GF-D8 (cell line): ENCODE measurements around the gene SEC22C.

Experiments
- DNase-seq: peaks from one replicate; lab custom pipeline; 2025; lab: John Stamatoyannopoulos, UW

The SEC22C gene

DNA sequence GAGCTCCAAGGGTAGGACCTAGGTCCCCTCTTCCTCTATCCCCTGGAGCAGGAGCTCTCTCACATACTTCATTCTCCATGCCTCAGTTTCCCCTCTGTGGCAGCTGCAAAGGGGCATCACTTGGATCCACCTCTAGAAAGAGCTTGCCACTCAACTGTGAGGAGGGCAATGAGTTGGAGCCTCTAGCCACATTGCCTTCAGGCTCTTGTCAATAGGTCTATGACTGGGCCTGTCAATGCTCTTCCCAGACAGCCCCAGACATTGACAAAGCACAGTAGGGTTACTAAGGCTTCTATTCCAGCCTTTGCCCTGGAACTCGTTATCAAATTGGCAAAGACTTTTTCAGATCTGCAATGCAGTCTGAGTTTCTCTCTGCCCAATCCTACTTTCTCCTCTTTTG lies 83.7 kb downstream of the SEC22C start:
- no peak for DNase-seq
